Smooth muscle cell (in vitro differentiated cells): Measurements from ENCODE around the gene ASB16. TPM values are rescaled to one million over a fixed set of nuclear protein-coding genes. Genes with fewer than 3 reads are reported as not detected.

ENCODE experiments used
- DNase-seq: peaks from one replicate; lab custom pipeline; 2025; ENCODE audit not compliant: unreplicated experiment; lab: John Stamatoyannopoulos, UW
- H2AFZ ChIP-seq: fragments of 200-600 bp; sonication (generic); 2 replicates; pipeline ENCODE4 v1.6.0; 2016; ENCODE audit warnings: antibody characterized with exemption, low read depth, mild to moderate bottlenecking
- H3F3A ChIP-seq: fragments of 200-600 bp; sonication (generic); 2 replicates; pipeline ENCODE4 v1.6.0; 2017; ENCODE audit warnings: antibody characterized with exemption, low read depth
- H3K27ac ChIP-seq: fragments of 200-600 bp; sonication (generic); 2 replicates; pipeline ENCODE4 v1.5.1; 2016; ENCODE audit warnings: low read depth, mild to moderate bottlenecking
- H3K27me3 ChIP-seq: fragments of 200-600 bp; sonication (generic); 2 replicates; pipeline ENCODE4 v1.6.1; 2016; ENCODE audit warnings: low read depth, mild to moderate bottlenecking
- H3K36me3 ChIP-seq: fragments of 200-600 bp; sonication (generic); 2 replicates; pipeline ENCODE4 v1.5.1; 2016; ENCODE audit warnings: low read depth
- H3K4me1 ChIP-seq: fragments of 200-600 bp; sonication (generic); 2 replicates; pipeline ENCODE4 v1.5.1; 2016; ENCODE audit warnings: low read depth
- H3K4me2 ChIP-seq: fragments of 200-600 bp; sonication (generic); 2 replicates; pipeline ENCODE4 v1.6.0; 2016; ENCODE audit warnings: mild to moderate bottlenecking
- H3K4me3 ChIP-seq: fragments of 200-600 bp; sonication (generic); 2 replicates; pipeline ENCODE4 v1.5.1; 2016; ENCODE audit warnings: mild to moderate bottlenecking
- H3K79me2 ChIP-seq: fragments of 200-600 bp; sonication (generic); 2 replicates; pipeline ENCODE4 v1.6.0; 2016; ENCODE audit warnings: low read depth, mild to moderate bottlenecking
- H3K9ac ChIP-seq: fragments of 200-600 bp; sonication (generic); 2 replicates; pipeline ENCODE4 v1.6.0; 2016; ENCODE audit warnings: low read depth
- H3K9me3 ChIP-seq: fragments of 200-600 bp; sonication (generic); replicated peaks from 2 replicates; pipeline ENCODE4 v1.5.1; 2016; ENCODE audit warnings: low read depth
- H4K20me1 ChIP-seq: fragments of 200-600 bp; sonication (generic); 2 replicates; pipeline ENCODE4 v1.6.0; 2016; ENCODE audit warnings: low read depth
- WGBS: methylation state at CpG from one replicate; pipeline ENCODE4 v1.1.7; 2016; ENCODE audit warnings: low lambda C conversion rate; 5-methylcytosine and 5-hydroxymethylcytosine counted together
- polyA plus RNA-seq: library from polyadenylated mRNA; unstranded; fragments of >200 nt; fragmentation: Nextera tagmentation; extraction: Ambion mirVana; gene quantifications from 2 replicates; pipeline ENCODE4 v1.2.1, GENCODE V29; 2016
- total RNA-seq: library from RNA; depleted of rRNA; stranded (reverse); fragments of >200 nt; gene quantifications from 2 replicates; pipeline ENCODE4 v1.2.3, GENCODE V29; 2014
- TF ChIP-seq, protein P1 (sequence below): fragments of 200-600 bp; sonication (generic); IDR thresholded peaks from 2 replicates; pipeline ENCODE4 v1.5.1; 2017; ENCODE audit warnings: borderline replicate concordance, mild to moderate bottlenecking, antibody characterized with exemption; ENCODE audit not compliant: insufficient read depth, poor library complexity, severe bottlenecking

Gene ASB16
- total and polyA plus RNA-seq, 2 experiments from 2014 or later: 0.35 TPM; not detected in 1

DNA sequence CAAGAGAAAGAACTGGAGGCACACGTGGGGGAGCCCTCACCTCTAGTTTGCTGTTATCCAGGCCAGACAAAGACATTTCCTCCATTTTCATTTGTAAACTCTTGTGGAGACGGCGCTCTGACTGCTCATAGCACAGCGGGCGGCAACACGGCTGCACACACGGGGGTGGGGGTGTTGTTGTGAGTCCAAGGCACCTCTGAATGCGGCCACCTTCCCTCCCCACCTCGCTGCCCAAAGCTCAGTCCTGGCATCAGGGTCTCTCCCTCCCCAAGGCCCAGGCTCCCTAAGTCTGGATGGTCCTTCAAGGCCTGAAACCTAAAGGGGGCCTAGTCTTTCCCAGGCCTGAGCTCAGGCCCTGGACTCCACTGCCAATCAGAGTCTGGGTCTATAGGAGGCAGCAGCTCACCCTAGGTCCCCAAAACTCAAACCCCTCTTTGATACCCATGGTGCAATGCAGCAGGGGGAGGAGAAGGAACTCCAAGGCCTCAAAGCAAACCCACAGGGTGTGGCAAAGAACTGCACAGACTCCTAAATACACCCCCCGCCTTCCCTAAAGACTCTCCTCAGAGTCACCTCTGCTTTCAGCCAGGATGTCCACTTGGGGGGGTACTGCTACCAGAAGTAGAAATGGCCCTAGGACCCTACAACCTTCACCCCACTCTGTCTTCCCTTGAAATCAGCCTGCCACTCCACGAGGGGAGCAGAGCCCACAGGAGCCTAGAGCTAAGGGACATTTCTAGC lies 27.6 kb downstream of the ASB16 start:
- Histone ChIP-seq H3K27ac (peak overlapping the region; percentile 94), H3K27me3 (no peaks in the 10 kb centered on the region), H3K9ac (peak overlapping the region; percentile 98), H3K4me1 (peaks cover 10% of the 10 kb centered on the region), H3K36me3 (no peaks in the 10 kb centered on the region), H4K20me1 (no peaks in the 10 kb centered on the region), H3K79me2 (peaks cover 35% of the 10 kb centered on the region), H3K9me3 (no peaks in the 10 kb centered on the region), H3F3A (peaks cover 4% of the 10 kb centered on the region), H3K4me3 (peak overlapping the region; percentile 99), H2AFZ (no peak overlapping the region), H3K4me2 (peak overlapping the region; percentile 90)
- DNase-seq: no peak
- 80% methylated on average over 11 of the region's 11 CpGs for WGBS
- TF ChIP-seq, protein P1, sequence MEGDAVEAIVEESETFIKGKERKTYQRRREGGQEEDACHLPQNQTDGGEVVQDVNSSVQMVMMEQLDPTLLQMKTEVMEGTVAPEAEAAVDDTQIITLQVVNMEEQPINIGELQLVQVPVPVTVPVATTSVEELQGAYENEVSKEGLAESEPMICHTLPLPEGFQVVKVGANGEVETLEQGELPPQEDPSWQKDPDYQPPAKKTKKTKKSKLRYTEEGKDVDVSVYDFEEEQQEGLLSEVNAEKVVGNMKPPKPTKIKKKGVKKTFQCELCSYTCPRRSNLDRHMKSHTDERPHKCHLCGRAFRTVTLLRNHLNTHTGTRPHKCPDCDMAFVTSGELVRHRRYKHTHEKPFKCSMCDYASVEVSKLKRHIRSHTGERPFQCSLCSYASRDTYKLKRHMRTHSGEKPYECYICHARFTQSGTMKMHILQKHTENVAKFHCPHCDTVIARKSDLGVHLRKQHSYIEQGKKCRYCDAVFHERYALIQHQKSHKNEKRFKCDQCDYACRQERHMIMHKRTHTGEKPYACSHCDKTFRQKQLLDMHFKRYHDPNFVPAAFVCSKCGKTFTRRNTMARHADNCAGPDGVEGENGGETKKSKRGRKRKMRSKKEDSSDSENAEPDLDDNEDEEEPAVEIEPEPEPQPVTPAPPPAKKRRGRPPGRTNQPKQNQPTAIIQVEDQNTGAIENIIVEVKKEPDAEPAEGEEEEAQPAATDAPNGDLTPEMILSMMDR: no peak

DNA sequence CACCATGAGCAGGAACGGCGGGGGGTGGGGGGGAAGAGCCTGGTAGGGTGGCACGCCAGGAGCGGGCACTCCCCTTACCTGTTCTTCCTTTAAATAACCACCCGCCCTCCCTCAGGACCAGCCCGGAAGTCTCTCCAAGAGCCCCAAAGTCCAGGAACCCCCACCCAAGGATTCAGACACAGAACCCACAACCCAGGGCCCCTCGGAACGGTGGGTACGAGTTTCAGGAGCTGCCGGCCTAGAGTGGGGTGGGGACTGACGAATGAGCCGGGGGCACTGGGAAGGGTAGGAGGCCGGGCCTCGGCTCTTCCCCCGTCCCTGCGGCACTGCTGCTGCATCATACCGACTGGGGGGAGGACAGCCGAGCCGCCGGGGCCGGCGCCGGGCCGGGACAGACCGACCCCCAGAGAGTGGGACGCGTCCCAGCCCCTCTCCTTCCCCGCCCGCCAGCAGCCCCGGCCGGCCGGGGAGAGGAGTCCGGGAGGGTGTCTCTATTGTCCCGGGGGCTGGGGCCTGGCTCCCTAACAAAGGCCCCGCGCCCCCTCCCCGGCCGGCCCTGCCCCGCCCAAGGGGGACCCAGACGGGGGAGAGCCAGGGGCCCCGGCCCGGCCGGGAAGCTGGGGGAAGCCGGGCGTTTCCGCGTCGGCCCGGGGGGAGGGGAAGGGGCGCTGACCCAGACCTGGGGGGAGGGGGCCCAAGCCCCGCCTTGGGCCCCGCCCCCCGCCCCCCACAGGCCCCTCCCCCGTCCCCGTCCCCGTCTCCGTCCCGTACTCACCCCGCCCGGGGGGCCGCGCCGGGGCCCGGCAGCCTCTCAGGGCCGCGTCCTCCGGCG lies 28.4 kb downstream of the ASB16 start:
- Histone ChIP-seq H3K9ac (peak overlapping the region; percentile 98), H3K79me2 (peaks cover 35% of the 10 kb centered on the region), H3F3A (peaks cover 4% of the 10 kb centered on the region), H2AFZ (no peak overlapping the region), H3K4me3 (peak overlapping the region; percentile 99), H3K4me2 (peak overlapping the region; percentile 90), H4K20me1 (no peaks in the 10 kb centered on the region), H3K27me3 (no peaks in the 10 kb centered on the region), H3K4me1 (peaks cover 10% of the 10 kb centered on the region), H3K27ac (peak overlapping the region; percentile 94), H3K9me3 (no peaks in the 10 kb centered on the region), H3K36me3 (no peaks in the 10 kb centered on the region)
- DNase-seq: peak; percentile 71
- 3% methylated on average over 23 of the region's 68 CpGs for WGBS
- TF ChIP-seq, protein P1: no peak

DNA sequence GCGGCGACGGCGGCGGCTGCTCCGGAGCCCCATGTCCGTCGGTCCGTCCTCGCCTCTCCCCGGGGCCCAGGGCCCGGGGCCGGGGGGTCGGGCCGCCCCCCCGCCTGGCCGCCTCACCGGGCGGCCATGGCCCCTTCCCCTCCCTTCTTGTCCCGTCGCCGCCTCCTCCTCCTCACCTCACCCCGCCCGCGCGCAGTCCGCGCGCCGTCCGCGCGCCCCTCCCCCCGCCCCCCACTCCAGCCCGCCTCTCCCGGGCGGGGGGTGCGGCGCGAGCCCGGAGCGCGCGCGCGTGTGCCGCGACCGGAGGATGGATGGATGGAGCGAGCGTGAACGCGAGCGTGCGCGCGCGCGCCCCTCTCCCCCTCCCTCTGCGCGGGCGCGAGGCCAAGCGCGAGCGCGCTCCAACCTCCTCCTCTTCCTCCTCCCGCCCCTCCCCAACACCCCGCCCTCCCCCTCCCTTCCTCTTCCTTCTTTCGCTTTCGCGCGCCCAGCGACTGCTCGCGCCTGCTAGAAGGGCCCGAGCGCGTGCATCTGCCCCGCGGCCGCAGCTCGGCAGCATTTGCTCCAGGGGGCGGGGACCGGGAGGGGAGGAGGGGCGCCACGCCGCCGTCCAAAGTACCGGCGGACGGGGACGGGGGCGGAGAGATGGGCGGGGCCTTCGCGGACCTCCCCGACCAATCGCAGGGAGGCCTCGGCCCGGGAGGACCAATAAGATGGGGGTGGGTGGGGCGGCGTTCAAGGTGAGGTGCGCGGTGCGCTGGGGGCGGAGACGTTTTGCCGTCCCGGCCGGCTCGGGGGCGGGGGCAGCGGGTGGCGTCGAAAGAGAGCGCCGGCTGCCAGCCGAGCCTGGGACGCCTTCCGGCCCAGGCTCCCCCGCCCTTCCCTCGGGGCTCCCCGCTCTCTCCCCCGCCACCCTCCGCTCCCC lies 29.3 kb downstream of the ASB16 start, which contains the start of gene ATXN7L3:
TSS of gene ATXN7L3 (minus strand) at position 332 of the 925 bp plus-strand sequence. CDS start 1,814 bp downstream, outside the sequence.
- Histone ChIP-seq H3K27me3 (no peaks in the 10 kb centered on the region), H3K9me3 (no peaks in the 10 kb centered on the region), H2AFZ (peak within 1 kb of the TSS; percentile 84), H3K4me2 (peak within 1 kb of the TSS; percentile 93), H3K9ac (peak within 1 kb of the TSS; percentile 98), H3K4me1 (peaks cover 10% of the 10 kb centered on the region), H3K4me3 (peak within 1 kb of the TSS; percentile 99), H3F3A (no peaks in the 10 kb centered on the region), H3K36me3 (no peaks in the 10 kb centered on the region), H3K27ac (peak within 1 kb of the TSS; percentile 94), H3K79me2 (peaks cover 35% of the 10 kb centered on the region), H4K20me1 (no peaks in the 10 kb centered on the region)
- DNase-seq: peak; percentile 97
- TF ChIP-seq, protein P1: no peak
- 0% methylated on average over 17 of the region's 126 CpGs for WGBS
